ENCODE results near the gene HDGFL3. TPM values are rescaled to one million over a fixed set of nuclear protein-coding genes. Genes with fewer than 3 reads are reported as not detected.

The HDGFL3 gene
- total RNA-seq, 6 donors from 2014 or later = 16.8 to 36.8 (median 22.8) TPM

- 74 to 77% methylated on average over 7 of the region's 7 CpGs for WGBS, 2 donors
- H3K9me3 ChIP-seq = peaks cover 0 to 4% (median under 1%) of the 10 kb centered on the region in 4 donors
- no peak overlapping the region for H3K27ac ChIP-seq
- DNase-seq (no peak), ATAC-seq (ENCODE audit: low FRiP score in 2 of 2) (no peak)
- H3K4me3 ChIP-seq = no peak overlapping the region
- TF ChIP-seq POLR2A (IDR thresholded peaks at IDR 0.05) = no peak
- TF ChIP-seq, protein P1, sequence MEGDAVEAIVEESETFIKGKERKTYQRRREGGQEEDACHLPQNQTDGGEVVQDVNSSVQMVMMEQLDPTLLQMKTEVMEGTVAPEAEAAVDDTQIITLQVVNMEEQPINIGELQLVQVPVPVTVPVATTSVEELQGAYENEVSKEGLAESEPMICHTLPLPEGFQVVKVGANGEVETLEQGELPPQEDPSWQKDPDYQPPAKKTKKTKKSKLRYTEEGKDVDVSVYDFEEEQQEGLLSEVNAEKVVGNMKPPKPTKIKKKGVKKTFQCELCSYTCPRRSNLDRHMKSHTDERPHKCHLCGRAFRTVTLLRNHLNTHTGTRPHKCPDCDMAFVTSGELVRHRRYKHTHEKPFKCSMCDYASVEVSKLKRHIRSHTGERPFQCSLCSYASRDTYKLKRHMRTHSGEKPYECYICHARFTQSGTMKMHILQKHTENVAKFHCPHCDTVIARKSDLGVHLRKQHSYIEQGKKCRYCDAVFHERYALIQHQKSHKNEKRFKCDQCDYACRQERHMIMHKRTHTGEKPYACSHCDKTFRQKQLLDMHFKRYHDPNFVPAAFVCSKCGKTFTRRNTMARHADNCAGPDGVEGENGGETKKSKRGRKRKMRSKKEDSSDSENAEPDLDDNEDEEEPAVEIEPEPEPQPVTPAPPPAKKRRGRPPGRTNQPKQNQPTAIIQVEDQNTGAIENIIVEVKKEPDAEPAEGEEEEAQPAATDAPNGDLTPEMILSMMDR (IDR thresholded peaks at IDR 0.05) = no peak
- TF ChIP-seq EP300 (IDR thresholded peaks at IDR 0.05) = no peak
- no peak for TF ChIP-seq POLR2AphosphoS5 (IDR thresholded peaks at IDR 0.05)
- H3K36me3 ChIP-seq = no peaks in the 10 kb centered on the region
- H3K4me1 ChIP-seq = no peaks in the 10 kb centered on the region
- H3K27me3 ChIP-seq = no peaks in the 10 kb centered on the region
Observed at GRCh38 chr15:83078712-83079111, 128.9 kb downstream of the HDGFL3 start.

Other genes with a start within 250 kb of the HDGFL3 start
- gene RAMAC, start 221.6 kb downstream of the HDGFL3 start, total RNA-seq = 10 to 100 TPM in 4 of 6 donors, 1 to 10 TPM in 1, not detected in 1; 9.1 to 24.6 (median 17.6) TPM
- gene C15orf40, start 196.2 kb downstream of the HDGFL3 start, total RNA-seq = 10 to 100 TPM in 5 of 6 donors, 1 to 10 TPM in 1; 8.6 to 27.5 (median 16.8) TPM
- gene BTBD1, start 140.6 kb downstream of the HDGFL3 start, total RNA-seq = 10 to 100 TPM; 39.4 to 84.2 (median 57.4) TPM
- 10 to 100 TPM in 5 of 6 donors, 1 to 10 TPM in 1; 7.5 to 27.1 (median 21.4) TPM for gene TM6SF1, start 100.2 kb downstream of the HDGFL3 start, total RNA-seq
- under 1 TPM in 3 of 6 donors, not detected in 3; 0.07 to 0.31 (median 0.15) TPM for gene BNC1, start 76.8 kb upstream of the HDGFL3 start, total RNA-seq
- 1 to 10 TPM in 5 of 6 donors, not detected in 1; 1.8 to 5.5 (median 2.2) TPM for gene SH3GL3, start 239.5 kb upstream of the HDGFL3 start, total RNA-seq